GM23338 (cell line): Measurements from ENCODE around the gene UPF2. TPM values are rescaled to one million over a fixed set of nuclear protein-coding genes. Genes with fewer than 3 reads are reported as not detected.

Experiments
- ATAC-seq: fragments of 200-7000 bp; cut with Tn5 transposase; 3 replicates; pipeline ENCODE4 v1.9.1; 2020
- DNase-seq: peaks from one replicate; pipeline ENCODE4 v3.0.0-alpha.2; 2015; ENCODE audit warnings: low spot score
- H2AFZ ChIP-seq: fragments of 200-600 bp; sonication (generic); 2 replicates; pipeline ENCODE4 v1.8.0; 2016; ENCODE audit warnings: antibody characterized with exemption, mild to moderate bottlenecking, moderate library complexity
- H3F3A ChIP-seq: fragments of 200-600 bp; sonication (generic); replicated peaks from 2 replicates; pipeline ENCODE4 v1.8.0; 2017; ENCODE audit warnings: antibody characterized with exemption, mixed run types, low read depth
- H3K27ac ChIP-seq: fragments of 200-600 bp; sonication (generic); 2 replicates; pipeline ENCODE4 v1.6.1; 2016; ENCODE audit warnings: low read depth
- H3K27me3 ChIP-seq: fragments of 200-600 bp; sonication (generic); 2 replicates; pipeline ENCODE4 v1.8.0; 2016; ENCODE audit warnings: mild to moderate bottlenecking, mixed run types, moderate library complexity; ENCODE audit not compliant: insufficient read depth
- H3K36me3 ChIP-seq: fragments of 200-600 bp; sonication (generic); 2 replicates; pipeline ENCODE4 v1.8.0; 2016; ENCODE audit warnings: mild to moderate bottlenecking; ENCODE audit not compliant: insufficient read depth
- H3K4me1 ChIP-seq: fragments of 200-600 bp; sonication (generic); 2 replicates; pipeline ENCODE4 v1.8.0; 2016; ENCODE audit warnings: mild to moderate bottlenecking, moderate library complexity; ENCODE audit not compliant: insufficient read depth
- H3K4me2 ChIP-seq: fragments of 200-600 bp; sonication (generic); 2 replicates; pipeline ENCODE4 v1.7.1; 2017; ENCODE audit warnings: mixed run types
- H3K4me3 ChIP-seq: fragments of 200-600 bp; sonication (generic); 2 replicates; pipeline ENCODE4 v1.6.1; 2016; ENCODE audit warnings: mixed run types
- H3K79me2 ChIP-seq: fragments of 200-600 bp; sonication (generic); replicated peaks from 2 replicates; pipeline ENCODE4 v1.8.0; 2017; ENCODE audit warnings: mild to moderate bottlenecking; ENCODE audit not compliant: insufficient read depth
- H3K9me2 ChIP-seq: fragments of 200-600 bp; sonication (generic); 2 replicates; pipeline ENCODE4 v1.8.0; 2017; ENCODE audit not compliant: insufficient read depth
- H4K20me1 ChIP-seq: fragments of 200-600 bp; sonication (generic); replicated peaks from 2 replicates; pipeline ENCODE4 v1.8.0; 2017; ENCODE audit warnings: mild to moderate bottlenecking; ENCODE audit not compliant: insufficient read depth
- H3K27ac Mint-ChIP-seq: 2 replicates; pipeline ENCODE4 v1.8.0; 2020; ENCODE audit warnings: inconsistent platforms, mild to moderate bottlenecking, moderate library complexity, mixed read lengths
- H3K27me3 Mint-ChIP-seq: 3 replicates; pipeline ENCODE4 v1.8.0; 2022; ENCODE audit warnings: low read depth, mild to moderate bottlenecking, moderate library complexity, mixed read lengths, inconsistent platforms; ENCODE audit not compliant: insufficient read depth, poor library complexity
- H3K36me3 Mint-ChIP-seq: 3 replicates; pipeline ENCODE4 v1.8.0; 2021; ENCODE audit warnings: low read depth, mild to moderate bottlenecking, inconsistent platforms, moderate library complexity, mixed read lengths
- H3K4me1 Mint-ChIP-seq: 3 replicates; pipeline ENCODE4 v1.8.0; 2020; ENCODE audit warnings: mild to moderate bottlenecking, inconsistent platforms, mixed read lengths
- H3K4me3 Mint-ChIP-seq: 3 replicates; pipeline ENCODE4 v1.8.0; 2021; ENCODE audit warnings: moderate library complexity, mild to moderate bottlenecking, inconsistent platforms, mixed read lengths
- H3K9me3 Mint-ChIP-seq: 3 replicates; pipeline ENCODE4 v1.8.0; 2020; ENCODE audit warnings: moderate library complexity, mild to moderate bottlenecking, inconsistent platforms, mixed read lengths
- CREB1 ChIP-seq: fragments of 250-450 bp; sonication (Bioruptor Pico); IDR thresholded peaks from 2 replicates; pipeline ENCODE4 v1.5.0; 2020; ENCODE audit warnings: low read depth, mild to moderate bottlenecking, moderate library complexity
- REST ChIP-seq: IDR thresholded peaks from one replicate; pipeline ENCODE4 v1.6.1; 2018; ENCODE audit warnings: antibody characterized with exemption; ENCODE audit not compliant: unreplicated experiment
- STAT1 ChIP-seq: IDR thresholded peaks from one replicate; pipeline ENCODE4 v1.6.1; 2016; ENCODE audit warnings: antibody characterized with exemption; ENCODE audit not compliant: unreplicated experiment
- ZNF331 ChIP-seq: fragments of 250-450 bp; sonication (Bioruptor Pico); IDR thresholded peaks from 2 replicates; pipeline ENCODE4 v1.5.0; 2020; ENCODE audit warnings: low read depth, mild to moderate bottlenecking, moderate library complexity
- polyA plus RNA-seq: library from polyadenylated mRNA; unstranded; fragments of >200 nt; fragmentation: Nextera tagmentation; extraction: Ambion mirVana; gene quantifications from 2 replicates; pipeline ENCODE4 v1.2.1, GENCODE V29; 2016
- total RNA-seq: library from RNA; depleted of rRNA; stranded (reverse); fragments of >200 nt; shearing (Covaris generic); gene quantifications from 2 replicates; pipeline ENCODE4 v1.2.3, GENCODE V29; 2014

UPF2 gene
- total and polyA plus RNA-seq, 2 experiments from 2014 or later, result 29.0 to 78.5 TPM

DNA sequence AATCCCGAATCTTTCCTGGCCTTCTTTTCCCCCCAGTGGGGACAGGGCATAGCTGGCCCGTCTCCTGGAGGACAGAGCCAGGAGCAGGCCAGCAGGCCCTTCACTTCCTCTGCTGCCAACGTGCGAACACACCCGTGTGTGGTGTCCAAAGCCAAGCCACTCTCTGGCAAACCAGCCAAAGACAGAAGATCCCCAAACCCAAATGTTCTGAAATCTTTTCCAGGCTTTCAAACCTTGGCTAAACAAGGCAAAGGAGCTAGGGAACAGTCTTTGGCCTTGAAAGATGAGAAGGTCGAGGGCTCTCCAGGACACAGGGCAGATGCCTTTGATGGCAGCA is 156.5 kb downstream of the UPF2 start (continued):
- no peak for TF ChIP-seq REST
- TF ChIP-seq STAT1, result no peak
- no peak for TF ChIP-seq ZNF331

DNA sequence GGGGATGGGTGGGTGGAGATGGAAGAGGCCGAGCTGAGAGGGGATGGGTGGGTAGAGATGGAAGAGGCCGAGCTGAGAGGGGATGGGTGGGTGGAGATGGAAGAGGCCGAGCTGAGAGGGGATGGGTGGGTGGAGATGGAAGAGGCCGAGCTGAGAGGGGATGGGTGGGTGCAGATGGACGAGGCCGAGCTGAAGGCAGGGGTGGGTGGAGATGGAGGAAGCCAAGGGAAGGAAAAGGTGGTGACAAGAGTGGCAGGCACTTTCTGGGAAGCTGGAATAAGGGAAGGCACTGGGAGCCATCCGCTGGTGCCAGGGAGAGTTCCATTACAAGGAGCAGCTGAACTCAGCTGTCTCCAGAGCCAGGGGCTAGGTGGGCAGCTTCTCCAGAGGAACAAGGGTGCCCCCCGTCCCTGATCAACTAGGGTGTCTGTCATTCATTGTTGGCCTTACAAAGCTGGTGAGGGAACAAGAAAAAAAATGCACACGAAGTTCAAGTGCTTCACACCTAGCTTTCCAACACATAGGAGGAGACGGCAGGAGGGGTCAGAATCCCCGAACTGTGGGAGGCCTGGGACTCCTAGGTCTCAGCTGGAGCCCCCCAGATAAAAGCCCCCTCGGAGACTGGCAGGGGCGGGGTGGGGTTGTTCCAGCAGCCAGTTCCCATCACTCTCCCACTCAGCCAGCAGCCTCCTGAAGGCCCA is 157.0 kb downstream of the UPF2 start:
- Mint-ChIP-seq H3K27ac (no peak overlapping the region), H3K4me3 (no peak overlapping the region), H3K4me1 (peaks cover 5% of the 10 kb centered on the region), H3K9me3 (no peaks in the 10 kb centered on the region), H3K27me3 (peaks cover 5% of the 10 kb centered on the region), H3K36me3 (peaks cover 2% of the 10 kb centered on the region; the same call in 1 of the 3 replicates)
- H3K27ac ChIP-seq, result no peak overlapping the region
- no peak overlapping the region for H3K4me3 ChIP-seq
- H3K4me2 ChIP-seq, result no peak overlapping the region
- no peaks in the 10 kb centered on the region for H3F3A ChIP-seq
- no peaks in the 10 kb centered on the region for H4K20me1 ChIP-seq
- no peaks in the 10 kb centered on the region for H3K4me1 ChIP-seq
- H3K9me2 ChIP-seq, result no peaks in the 10 kb centered on the region
- no peak for ATAC-seq
- no peaks in the 10 kb centered on the region for H3K27me3 ChIP-seq
- no peaks in the 10 kb centered on the region for H3K36me3 ChIP-seq
- no peak for DNase-seq
- H2AFZ ChIP-seq, result no peak overlapping the region
- TF ChIP-seq REST (no peak), CREB1 (no peak), STAT1 (no peak)
- H3K79me2 ChIP-seq, result no peaks in the 10 kb centered on the region
